H9 (cell line): ENCODE measurements around the gene LDHD. TPM values are rescaled to one million over a fixed set of nuclear protein-coding genes. Genes with fewer than 3 reads are reported as not detected.

Experiments used
- DNase-seq: peaks from one replicate; pipeline ENCODE4 v3.0.0-alpha.2; 2017
- H2AFZ ChIP-seq: one replicate; pipeline ENCODE4 v1.6.1; 2013; ENCODE audit warnings: mild to moderate bottlenecking, low read length, control low read depth, moderate library complexity
- H2AK5ac ChIP-seq: 2 replicates; pipeline ENCODE4 v1.6.1; 2013; ENCODE audit warnings: low read length, control low read depth, mixed read lengths; ENCODE audit not compliant: insufficient read length
- H2BK120ac ChIP-seq: one replicate; pipeline ENCODE4 v1.6.1; 2013; ENCODE audit warnings: low read depth, mild to moderate bottlenecking, low read length, control low read depth, inconsistent platforms; ENCODE audit not compliant: poor library complexity, severe bottlenecking
- H2BK12ac ChIP-seq: 2 replicates; pipeline ENCODE4 v1.6.1; 2013; ENCODE audit warnings: low read length, control low read depth, mixed read lengths, low read depth; ENCODE audit not compliant: insufficient read length
- H2BK15ac ChIP-seq: 2 replicates; pipeline ENCODE4 v1.6.1; 2013; ENCODE audit warnings: low read depth, low read length, control low read depth
- H2BK20ac ChIP-seq: one replicate; pipeline ENCODE4 v1.6.1; 2013; ENCODE audit warnings: low read depth, mild to moderate bottlenecking, low read length, control low read depth, inconsistent platforms; ENCODE audit not compliant: poor library complexity, severe bottlenecking
- H2BK5ac ChIP-seq: 2 replicates; pipeline ENCODE4 v1.6.1; 2013; ENCODE audit warnings: low read length, control low read depth, mixed read lengths; ENCODE audit not compliant: insufficient read length
- H3K14ac ChIP-seq: 2 replicates; pipeline ENCODE4 v1.6.1; 2013; ENCODE audit warnings: low read length, control low read depth; ENCODE audit not compliant: insufficient read depth
- H3K18ac ChIP-seq: 2 replicates; pipeline ENCODE4 v1.6.1; 2013; ENCODE audit warnings: low read depth, mild to moderate bottlenecking, mixed read lengths, low read length, control low read depth; ENCODE audit not compliant: insufficient read length
- H3K23ac ChIP-seq: 2 replicates; pipeline ENCODE4 v1.6.1; 2013; ENCODE audit warnings: low read length, control low read depth, mixed read lengths, low read depth; ENCODE audit not compliant: insufficient read length
- H3K23me2 ChIP-seq: 2 replicates; pipeline ENCODE4 v1.6.1; 2013; ENCODE audit warnings: low read depth, mild to moderate bottlenecking, mixed read lengths, low read length, control low read depth; ENCODE audit not compliant: insufficient read length, poor library complexity, severe bottlenecking
- H3K27ac ChIP-seq: 2 replicates; pipeline ENCODE4 v1.5.1; 2013; ENCODE audit warnings: low read length, control low read depth, mixed read lengths, low read depth; ENCODE audit not compliant: insufficient read length
- H3K27me3 ChIP-seq: 2 replicates; pipeline ENCODE4 v1.6.1; 2013; ENCODE audit warnings: low read length, control low read depth, inconsistent platforms; ENCODE audit not compliant: insufficient read depth
- H3K4ac ChIP-seq: 2 replicates; pipeline ENCODE4 v1.6.1; 2013; ENCODE audit warnings: low read depth, mild to moderate bottlenecking, control low read depth, inconsistent platforms, low read length, moderate library complexity
- H3K4me1 ChIP-seq: 2 replicates; pipeline ENCODE4 v1.6.1; 2013; ENCODE audit warnings: low read length, control low read depth, inconsistent platforms; ENCODE audit not compliant: insufficient read depth
- H3K4me2 ChIP-seq: 2 replicates; pipeline ENCODE4 v1.6.1; 2013; ENCODE audit warnings: low read length, control low read depth, mixed read lengths; ENCODE audit not compliant: insufficient read length, insufficient read depth
- H3K56ac ChIP-seq: 2 replicates; pipeline ENCODE4 v1.6.1; 2013; ENCODE audit warnings: low read depth, mild to moderate bottlenecking, mixed read lengths, low read length, control low read depth; ENCODE audit not compliant: insufficient read length
- H3K79me1 ChIP-seq: 2 replicates; pipeline ENCODE4 v1.6.1; 2013; ENCODE audit warnings: low read depth, mild to moderate bottlenecking, moderate library complexity, low read length, control low read depth, inconsistent platforms; ENCODE audit not compliant: insufficient read depth, poor library complexity, severe bottlenecking
- H3K79me2 ChIP-seq: 2 replicates; pipeline ENCODE4 v1.6.1; 2013; ENCODE audit warnings: low read length, control low read depth, inconsistent platforms; ENCODE audit not compliant: insufficient read depth
- H3K9ac ChIP-seq: 2 replicates; pipeline ENCODE4 v1.6.1; 2013; ENCODE audit warnings: low read length, control low read depth, mixed read lengths; ENCODE audit not compliant: insufficient read length; ENCODE audit errors: extremely low read depth
- H3K9me3 ChIP-seq: one replicate; pipeline ENCODE4 v1.6.1; 2013; ENCODE audit warnings: low read depth, low read length, inconsistent platforms; ENCODE audit not compliant: control insufficient read depth
- H3T11ph ChIP-seq: one replicate; pipeline ENCODE4 v1.6.1; 2013; ENCODE audit warnings: mild to moderate bottlenecking, low read length, control low read depth, inconsistent platforms
- H4K20me1 ChIP-seq: one replicate; pipeline ENCODE4 v1.6.1; 2013; ENCODE audit not compliant: control insufficient read depth, insufficient read length, insufficient read depth
- H4K5ac ChIP-seq: 2 replicates; pipeline ENCODE4 v1.6.1; 2013; ENCODE audit warnings: low read depth, mild to moderate bottlenecking, mixed read lengths, low read length, control low read depth; ENCODE audit not compliant: insufficient read length
- H4K8ac ChIP-seq: replicated peaks from 2 replicates; pipeline ENCODE4 v1.6.1; 2013; ENCODE audit warnings: low read length, control low read depth, mixed read lengths, low read depth; ENCODE audit not compliant: insufficient read length
- H4K91ac ChIP-seq: 2 replicates; pipeline ENCODE4 v1.6.1; 2013; ENCODE audit warnings: low read depth, mild to moderate bottlenecking, moderate library complexity, mixed read lengths, low read length, control low read depth; ENCODE audit not compliant: insufficient read length
- H3K27ac Mint-ChIP-seq, 3 experiments: 2 replicates in 2 of 3; 3 replicates in 1 of 3; pipeline ENCODE4 v1.8.0; 2020 to 2021; ENCODE audit warnings: mixed read lengths in 3 of 3, mild to moderate bottlenecking in 1 of 3, moderate library complexity in 1 of 3
- H3K27me3 Mint-ChIP-seq: 2 replicates; pipeline ENCODE4 v1.8.0; 2021; ENCODE audit warnings: low read depth, mild to moderate bottlenecking, moderate library complexity, mixed read lengths
- H3K36me3 Mint-ChIP-seq, 3 experiments: 2 replicates in 2 of 3; 3 replicates in 1 of 3; pipeline ENCODE4 v1.8.0; 2020 to 2021; ENCODE audit warnings: low read depth in 3 of 3, mixed read lengths in 3 of 3; ENCODE audit not compliant: insufficient read depth in 1 of 3
- H3K4me1 Mint-ChIP-seq, 2 experiments: 2 replicates each; pipeline ENCODE4 v1.8.0; 2020; ENCODE audit warnings: mixed read lengths in 2 of 2
- H3K4me3 Mint-ChIP-seq, 2 experiments: 2 replicates in 1 of 2; 3 replicates in 1 of 2; pipeline ENCODE4 v1.8.0; 2020 to 2021; ENCODE audit warnings: mild to moderate bottlenecking in 2 of 2, mixed read lengths in 2 of 2, moderate library complexity in 1 of 2
- H3K9me3 Mint-ChIP-seq, 2 experiments: 2 replicates in 1 of 2; 3 replicates in 1 of 2; pipeline ENCODE4 v1.8.0; 2020; ENCODE audit warnings: mild to moderate bottlenecking in 2 of 2, mixed read lengths in 2 of 2, moderate library complexity in 1 of 2
- WGBS: extraction: QIAGEN DNeasy Blood & Tissue Kit; methylation state at CpG from one replicate; pipeline ENCODE4 v1.1.7; 2013; ENCODE audit warnings: missing lambda C conversion rate, low lambda C conversion rate, mixed read lengths; ENCODE audit not compliant: insufficient read length; ENCODE audit errors: extremely low coverage; 5-methylcytosine and 5-hydroxymethylcytosine counted together
- total RNA-seq: library from RNA; stranded (reverse); gene quantifications from 2 replicates; pipeline ENCODE4 v1.2.1, GENCODE V29; 2021
- TF ChIP-seq, protein P1 (sequence below): fragments of 200-600 bp; sonication (generic); conservative IDR thresholded peaks from 3 replicates; pipeline ENCODE4 v1.8.0; 2021; ENCODE audit warnings: antibody characterized with exemption, mild to moderate bottlenecking

The LDHD gene
- total RNA-seq, 1 experiment from 2014 or later: 14.7 TPM

DNA sequence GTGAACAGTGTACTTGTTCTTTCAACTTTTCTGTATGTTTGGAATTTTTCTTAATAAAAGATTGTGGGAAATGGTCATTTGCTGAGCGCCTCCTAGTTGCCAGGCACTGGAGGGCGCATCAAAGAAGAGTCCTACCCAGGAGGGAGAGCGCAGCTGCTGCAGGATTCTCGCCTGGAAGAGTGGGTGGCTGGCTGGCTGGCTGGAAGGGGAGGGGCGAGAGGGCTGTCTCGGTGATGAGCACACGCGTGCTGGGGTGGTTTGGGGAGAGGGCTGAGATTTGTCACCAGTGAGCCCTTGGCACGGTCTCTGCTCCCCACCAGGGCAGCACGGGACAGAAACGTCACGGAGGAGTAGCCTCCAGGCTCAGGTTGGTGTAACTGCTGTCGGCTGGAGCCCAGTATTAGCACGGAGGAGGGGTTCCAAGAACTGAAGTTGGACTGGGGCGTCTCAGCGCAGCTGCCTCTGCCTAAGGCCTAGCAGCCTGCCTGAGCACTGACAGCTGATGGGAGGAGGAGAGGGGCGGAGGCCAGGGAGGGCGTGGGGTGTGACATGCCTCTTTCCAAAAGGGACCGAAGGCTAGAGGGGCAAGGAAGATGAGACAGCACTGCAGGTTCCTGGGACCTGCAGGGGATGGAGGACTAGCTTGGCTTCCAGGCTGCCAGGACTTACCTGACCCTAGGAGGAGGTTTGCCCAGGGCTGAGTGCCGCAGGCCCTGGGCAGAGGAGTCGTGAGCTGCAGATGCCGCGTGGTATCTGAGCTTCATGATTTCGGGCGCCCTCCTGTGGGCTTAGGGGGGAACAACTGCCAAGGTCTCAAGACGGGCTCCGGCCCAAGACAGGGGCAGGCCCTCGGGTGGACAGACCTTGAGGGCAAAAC is 5.7 kb downstream of the LDHD start:
- Histone ChIP-seq H4K20me1 (no peaks in the 10 kb centered on the region), H3K23ac (no peak overlapping the region), H2AK5ac (no peak overlapping the region), H2BK5ac (no peak overlapping the region), H3K14ac (no peak overlapping the region), H3K4me2 (peak overlapping the region; percentile 4), H3K56ac (no peak overlapping the region), H3K27me3 (no peaks in the 10 kb centered on the region), H3T11ph (no peak overlapping the region), H3K4me1 (peaks cover 6% of the 10 kb centered on the region; the same call in 1 of the 2 replicates), H4K91ac (no peak overlapping the region), H3K79me1 (no peaks in the 10 kb centered on the region), H2AFZ (no peak overlapping the region), H2BK20ac (no peak overlapping the region), H3K9me3 (no peaks in the 10 kb centered on the region), H4K8ac (no peak overlapping the region), H2BK15ac (no peak overlapping the region), H3K4ac (no peak overlapping the region), H3K27ac (no peak overlapping the region), H3K79me2 (no peaks in the 10 kb centered on the region), H3K23me2 (no peaks in the 10 kb centered on the region), H2BK120ac (no peak overlapping the region), H4K5ac (no peak overlapping the region), H3K9ac (no peak overlapping the region), H3K18ac (no peak overlapping the region), H2BK12ac (no peak overlapping the region)
- WGBS: no CpG with 5 or more reads among the region's 28 CpGs
- H3K27ac Mint-ChIP-seq: peak overlapping the region; percentile 35 to 88 (median 85); a peak in 5 of 7 replicates
- DNase-seq: peak; percentile 89
- TF ChIP-seq, protein P1, sequence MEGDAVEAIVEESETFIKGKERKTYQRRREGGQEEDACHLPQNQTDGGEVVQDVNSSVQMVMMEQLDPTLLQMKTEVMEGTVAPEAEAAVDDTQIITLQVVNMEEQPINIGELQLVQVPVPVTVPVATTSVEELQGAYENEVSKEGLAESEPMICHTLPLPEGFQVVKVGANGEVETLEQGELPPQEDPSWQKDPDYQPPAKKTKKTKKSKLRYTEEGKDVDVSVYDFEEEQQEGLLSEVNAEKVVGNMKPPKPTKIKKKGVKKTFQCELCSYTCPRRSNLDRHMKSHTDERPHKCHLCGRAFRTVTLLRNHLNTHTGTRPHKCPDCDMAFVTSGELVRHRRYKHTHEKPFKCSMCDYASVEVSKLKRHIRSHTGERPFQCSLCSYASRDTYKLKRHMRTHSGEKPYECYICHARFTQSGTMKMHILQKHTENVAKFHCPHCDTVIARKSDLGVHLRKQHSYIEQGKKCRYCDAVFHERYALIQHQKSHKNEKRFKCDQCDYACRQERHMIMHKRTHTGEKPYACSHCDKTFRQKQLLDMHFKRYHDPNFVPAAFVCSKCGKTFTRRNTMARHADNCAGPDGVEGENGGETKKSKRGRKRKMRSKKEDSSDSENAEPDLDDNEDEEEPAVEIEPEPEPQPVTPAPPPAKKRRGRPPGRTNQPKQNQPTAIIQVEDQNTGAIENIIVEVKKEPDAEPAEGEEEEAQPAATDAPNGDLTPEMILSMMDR: peak; percentile 92
- peaks cover 4% of the 10 kb centered on the region; the same call in 1 of the 2 replicates for H3K27me3 Mint-ChIP-seq
- H3K4me1 Mint-ChIP-seq: peaks cover 39 to 57% of the 10 kb centered on the region in 2 experiments
- peaks cover 1 to 12% (median 12%) of the 10 kb centered on the region in 3 experiments; a peak in 5 of 7 replicates for H3K36me3 Mint-ChIP-seq
- H3K9me3 Mint-ChIP-seq: no peaks in the 10 kb centered on the region
- H3K4me3 Mint-ChIP-seq: peak overlapping the region; percentile 40 to 58
